OCI-LY1 (cell line): ENCODE results near the gene FAM20C.

ENCODE experiments used
- EZH2 ChIP-seq: fragments of 200-600 bp; sonication (generic), shearing (Covaris generic); IDR thresholded peaks from 2 replicates; pipeline ENCODE4 v1.8.0; 2017; ENCODE audit warnings: borderline replicate concordance, mixed run types, mild to moderate bottlenecking, antibody characterized with exemption, low read length, moderate library complexity, mixed read lengths
- TF ChIP-seq, protein P1 (sequence below): fragments of 200-600 bp; sonication (generic), shearing (Covaris generic); IDR thresholded peaks from 2 replicates; pipeline ENCODE4 v1.5.1; 2017; ENCODE audit warnings: mild to moderate bottlenecking, antibody characterized with exemption, low read length, moderate library complexity, mixed read lengths

- TF ChIP-seq, protein P1, sequence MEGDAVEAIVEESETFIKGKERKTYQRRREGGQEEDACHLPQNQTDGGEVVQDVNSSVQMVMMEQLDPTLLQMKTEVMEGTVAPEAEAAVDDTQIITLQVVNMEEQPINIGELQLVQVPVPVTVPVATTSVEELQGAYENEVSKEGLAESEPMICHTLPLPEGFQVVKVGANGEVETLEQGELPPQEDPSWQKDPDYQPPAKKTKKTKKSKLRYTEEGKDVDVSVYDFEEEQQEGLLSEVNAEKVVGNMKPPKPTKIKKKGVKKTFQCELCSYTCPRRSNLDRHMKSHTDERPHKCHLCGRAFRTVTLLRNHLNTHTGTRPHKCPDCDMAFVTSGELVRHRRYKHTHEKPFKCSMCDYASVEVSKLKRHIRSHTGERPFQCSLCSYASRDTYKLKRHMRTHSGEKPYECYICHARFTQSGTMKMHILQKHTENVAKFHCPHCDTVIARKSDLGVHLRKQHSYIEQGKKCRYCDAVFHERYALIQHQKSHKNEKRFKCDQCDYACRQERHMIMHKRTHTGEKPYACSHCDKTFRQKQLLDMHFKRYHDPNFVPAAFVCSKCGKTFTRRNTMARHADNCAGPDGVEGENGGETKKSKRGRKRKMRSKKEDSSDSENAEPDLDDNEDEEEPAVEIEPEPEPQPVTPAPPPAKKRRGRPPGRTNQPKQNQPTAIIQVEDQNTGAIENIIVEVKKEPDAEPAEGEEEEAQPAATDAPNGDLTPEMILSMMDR, result no peak
- no peak for TF ChIP-seq EZH2
Measured at GRCh38 chr7:189719-190118, 2.7 kb upstream of the FAM20C start.
